Mesangial cell (primary cell): Measurements from ENCODE around the gene B4GALT5. TPM values are rescaled to one million over a fixed set of nuclear protein-coding genes. Genes with fewer than 3 reads are reported as not detected.

Experiments used
- total RNA-seq: library from RNA; depleted of rRNA; stranded (reverse); fragments of >200 nt; gene quantifications from 2 replicates; pipeline ENCODE4 v1.2.3, GENCODE V29; 2015

Gene B4GALT5, protein sequence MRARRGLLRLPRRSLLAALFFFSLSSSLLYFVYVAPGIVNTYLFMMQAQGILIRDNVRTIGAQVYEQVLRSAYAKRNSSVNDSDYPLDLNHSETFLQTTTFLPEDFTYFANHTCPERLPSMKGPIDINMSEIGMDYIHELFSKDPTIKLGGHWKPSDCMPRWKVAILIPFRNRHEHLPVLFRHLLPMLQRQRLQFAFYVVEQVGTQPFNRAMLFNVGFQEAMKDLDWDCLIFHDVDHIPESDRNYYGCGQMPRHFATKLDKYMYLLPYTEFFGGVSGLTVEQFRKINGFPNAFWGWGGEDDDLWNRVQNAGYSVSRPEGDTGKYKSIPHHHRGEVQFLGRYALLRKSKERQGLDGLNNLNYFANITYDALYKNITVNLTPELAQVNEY
- 31.0 and 56.9 TPM in 2 replicates for total RNA-seq

DNA sequence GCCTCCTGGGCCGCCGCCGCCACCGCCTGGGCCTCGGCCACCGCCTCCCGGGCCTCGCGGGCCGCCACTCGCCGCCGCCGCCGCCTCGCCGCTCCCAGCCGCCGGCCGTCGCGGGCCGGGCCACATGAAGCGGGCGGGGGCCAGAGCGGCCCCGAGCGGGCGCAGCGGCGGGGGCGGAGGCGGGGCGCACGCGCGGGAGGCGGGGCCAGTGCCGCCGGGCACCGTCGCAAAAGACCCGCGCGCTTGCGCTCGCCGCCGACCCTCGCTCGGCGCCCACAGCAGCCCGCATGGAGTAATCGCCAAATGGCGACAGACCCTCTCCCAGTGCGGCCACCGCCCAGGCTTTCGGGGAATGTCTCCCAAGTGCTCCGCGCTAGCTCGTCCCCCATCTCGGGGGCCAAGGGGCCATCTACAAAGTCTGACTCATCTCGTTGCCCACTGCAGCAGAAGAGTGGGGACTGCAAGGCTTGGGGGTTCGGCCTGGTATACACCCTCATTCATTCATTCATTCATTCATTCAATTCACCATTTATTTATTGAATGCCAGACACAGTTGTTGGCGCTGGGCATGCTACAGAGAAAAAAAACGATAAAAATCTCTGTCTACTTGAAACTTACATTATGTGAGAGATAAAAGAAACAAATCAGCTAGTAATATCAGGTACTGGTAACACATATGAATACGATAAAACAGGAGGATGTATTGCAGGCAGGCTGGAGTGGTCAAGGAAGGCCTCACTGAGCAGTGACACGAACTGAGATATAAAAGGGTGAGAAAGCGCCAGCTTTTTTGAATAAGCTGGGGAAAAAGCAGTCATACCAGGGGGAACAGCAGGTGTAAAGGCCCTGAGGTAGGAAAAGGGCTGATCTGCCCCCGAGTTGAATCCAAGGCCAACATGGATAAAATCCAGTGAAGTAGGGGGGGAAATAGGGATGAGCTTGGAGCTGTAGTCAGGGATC, at the start of gene B4GALT5:
Gene B4GALT5 (minus strand): TSS at position 126 of the 960 bp plus-strand sequence. CDS start 188 bp downstream, outside the sequence.

Other genes with a start within 250 kb of the B4GALT5 start
- not detected in 2 replicates for gene KCNB1, start 231.2 kb downstream of the B4GALT5 start, total RNA-seq
- gene PTGIS, start 145.7 kb downstream of the B4GALT5 start, total RNA-seq = 0.98 and 8.9 TPM in 2 replicates
- 4.9 and 7.9 TPM in 2 replicates for gene SLC9A8, start 99.0 kb upstream of the B4GALT5 start, total RNA-seq
- gene SPATA2, start 201.7 kb upstream of the B4GALT5 start, total RNA-seq = 3.3 and 3.7 TPM in 2 replicates
- gene RNF114, start 222.5 kb upstream of the B4GALT5 start, total RNA-seq = 142 and 163 TPM in 2 replicates